ENCODE measurements around the gene PILRA.

Gene PILRA

DNA sequence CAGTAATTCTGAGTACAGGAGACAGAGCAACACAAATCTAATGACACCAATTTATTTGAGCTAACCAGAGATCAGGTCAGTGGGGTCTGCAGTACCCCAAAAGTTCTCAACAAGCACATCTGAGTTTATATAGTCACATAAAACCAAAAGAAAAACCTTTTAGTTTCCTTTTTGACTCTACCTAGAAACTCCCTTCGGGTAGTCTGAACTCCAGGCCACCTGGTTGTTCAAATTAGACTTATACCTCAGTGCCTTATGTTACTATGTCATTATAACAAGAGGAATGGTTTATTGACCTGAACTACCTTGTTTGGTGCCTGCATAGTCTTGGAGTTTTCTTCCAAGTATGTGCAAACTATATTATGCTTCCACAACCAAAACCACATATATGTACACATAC is 40.6 kb downstream of the PILRA start:
- no peak for DNase-seq

GRCh38 chr7:100415448-100415847 is 42.2 kb downstream of the PILRA start:
- DNase-seq, result no peak

DNA sequence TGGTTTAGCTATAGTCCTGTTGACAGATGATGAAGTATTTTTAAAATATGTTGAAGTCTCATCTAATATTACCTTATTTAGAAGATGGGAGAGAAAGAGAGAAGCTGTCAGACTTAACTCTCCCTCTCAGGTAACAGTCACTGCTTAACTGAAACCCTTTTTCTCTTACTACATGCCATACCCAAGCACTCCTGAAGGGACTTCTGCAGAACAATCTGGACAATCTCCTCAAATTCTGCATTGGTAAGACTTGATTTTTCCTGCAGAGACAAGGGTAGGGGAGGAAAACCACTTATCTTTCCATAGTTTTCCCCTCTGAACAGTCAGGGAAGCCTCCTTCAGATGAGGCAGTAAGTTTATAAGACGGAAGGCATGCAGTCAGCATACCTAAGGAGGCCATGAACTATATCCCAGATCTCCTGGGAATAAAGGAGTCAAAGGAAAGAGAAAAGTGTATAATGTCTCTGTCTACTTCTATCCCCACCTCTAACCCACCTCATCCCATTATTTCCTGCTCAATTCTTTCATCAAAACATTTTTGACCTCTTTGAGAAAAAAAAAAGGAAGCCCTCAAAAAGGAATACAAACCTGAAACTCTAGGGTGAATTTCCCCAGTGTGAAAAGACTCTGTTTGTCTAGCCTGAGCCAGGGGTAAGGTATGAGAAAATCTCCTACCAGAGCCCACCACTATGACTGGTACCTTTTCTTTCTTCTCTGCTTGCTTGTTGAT is 45.8 kb downstream of the PILRA start:
- DNase-seq, result no peak

- no peak for DNase-seq
Measured at GRCh38 chr7:100419660-100420226, 46.5 kb downstream of the PILRA start.

- no peak for DNase-seq
Measured at GRCh38 chr7:100423315-100423714, 50.0 kb downstream of the PILRA start.

DNA sequence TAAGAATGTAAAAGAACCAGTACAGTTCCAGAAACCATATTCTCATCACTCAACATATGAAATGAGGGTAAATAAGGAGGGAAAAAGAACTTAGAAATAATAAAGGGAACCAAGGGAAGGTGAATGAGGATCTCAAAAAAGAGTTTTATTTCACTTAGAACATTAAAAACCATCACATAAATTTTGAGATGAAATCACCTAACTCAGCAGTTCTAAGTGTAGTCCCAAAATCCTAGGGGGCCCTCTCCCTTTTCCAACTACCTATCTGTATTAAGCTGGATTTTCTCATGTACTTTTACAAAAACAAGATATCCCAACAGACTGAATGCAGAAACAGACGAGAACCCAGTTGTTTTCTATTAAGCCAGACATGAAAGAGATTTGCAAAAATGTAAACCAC is 52.1 kb downstream of the PILRA start:
- DNase-seq, result no peak

DNA sequence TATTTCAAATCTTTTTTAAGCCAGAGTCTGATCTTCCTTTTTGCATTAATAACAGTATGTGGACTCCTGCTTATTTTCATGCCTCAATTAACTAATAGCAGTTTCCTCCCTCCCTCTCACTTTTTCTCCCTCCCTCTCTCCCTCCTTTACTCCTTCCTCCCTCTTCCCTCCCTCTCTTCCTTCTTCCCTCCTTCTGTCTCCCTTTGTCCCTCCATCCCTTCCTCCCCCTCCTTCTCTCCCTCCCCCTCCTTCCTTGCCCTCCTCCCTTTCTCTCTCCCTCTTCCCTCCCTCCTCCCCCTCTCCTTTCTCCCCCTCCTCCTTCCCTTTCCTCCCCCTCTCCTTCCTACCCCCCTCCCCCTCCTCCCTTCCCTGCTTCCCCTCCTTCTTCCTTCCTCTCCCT is 53.2 kb downstream of the PILRA start:
- no peak for DNase-seq

- DNase-seq, result no peak
Measured at GRCh38 chr7:100427762-100428198, 54.5 kb downstream of the PILRA start.

DNA sequence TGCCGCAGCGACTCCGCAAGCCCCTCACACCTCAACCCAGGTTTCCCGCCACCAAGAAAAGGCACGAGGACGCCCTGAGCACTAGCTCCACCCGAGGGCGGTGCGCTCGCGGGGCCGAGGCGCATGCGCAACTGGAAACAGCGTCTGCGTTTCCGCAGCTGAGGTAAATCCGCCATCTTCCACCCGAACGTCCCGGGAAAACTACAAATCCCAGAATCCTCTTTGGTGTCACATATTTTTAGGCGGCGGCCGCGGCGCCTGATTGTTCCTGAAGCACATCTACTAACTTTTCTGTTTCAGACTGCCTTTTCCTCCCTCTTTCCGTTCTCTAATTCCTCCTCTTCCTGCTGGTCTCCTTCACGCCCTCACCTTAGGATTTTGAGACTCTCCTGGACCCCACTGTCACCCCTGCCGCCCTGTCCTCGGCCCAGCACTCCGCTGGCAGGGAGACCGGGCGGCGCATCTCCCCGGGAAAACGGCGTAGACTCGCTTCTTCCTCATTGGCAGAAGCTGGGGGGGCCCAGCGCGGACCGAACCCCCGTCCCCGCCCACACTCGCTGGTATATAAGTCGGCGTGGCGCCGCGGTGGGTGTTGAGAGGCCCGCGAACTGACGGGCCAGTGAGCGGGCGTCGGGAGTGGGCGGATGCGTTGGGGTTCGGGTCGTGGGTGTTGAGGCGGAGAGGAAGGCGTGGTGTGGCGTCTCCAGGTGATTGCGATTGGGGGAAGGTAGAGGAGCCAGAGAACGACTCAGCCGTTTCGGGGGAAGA is 55.1 kb downstream of the PILRA start, which contains the start of gene ZCWPW1:
Gene ZCWPW1 (minus strand): TSS at position 505 of the 768 bp plus-strand sequence. CDS start 8,054 bp downstream, outside the sequence.
- peak; percentile 91 for DNase-seq

DNA sequence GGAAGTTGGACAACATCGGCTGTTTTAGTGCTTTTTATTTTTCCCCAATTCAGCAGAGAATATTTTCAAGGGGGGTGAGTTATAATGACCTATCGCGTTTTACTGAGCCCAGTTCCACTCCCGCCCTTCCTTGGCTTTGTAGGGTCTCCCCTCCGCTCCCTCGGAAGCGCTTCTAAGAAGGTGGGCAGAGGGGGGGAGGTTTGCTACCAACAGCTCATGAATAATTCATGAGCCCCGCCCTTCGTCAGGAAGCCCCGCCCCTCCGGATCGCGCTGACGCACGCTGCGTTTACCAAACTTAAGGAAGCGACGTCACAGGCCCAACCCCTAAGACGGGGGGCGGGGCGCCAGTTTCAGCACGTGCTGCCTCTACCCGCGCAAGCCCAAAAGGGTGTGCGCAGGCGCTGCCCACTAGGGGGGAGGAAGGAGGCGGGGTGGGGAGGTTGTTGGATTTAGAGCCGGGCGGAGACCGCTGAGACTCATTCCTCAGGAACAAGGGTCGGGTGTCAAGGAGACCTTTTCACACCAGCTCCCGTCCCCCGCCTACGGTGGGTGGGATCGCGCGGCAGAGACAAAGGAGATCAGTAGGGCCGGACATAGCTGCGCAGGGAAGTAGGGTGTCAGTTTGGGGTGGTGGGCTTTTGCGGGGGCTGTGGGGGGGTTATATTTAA is 55.8 kb downstream of the PILRA start:
- peak; percentile 95 to 96 for DNase-seq

DNA sequence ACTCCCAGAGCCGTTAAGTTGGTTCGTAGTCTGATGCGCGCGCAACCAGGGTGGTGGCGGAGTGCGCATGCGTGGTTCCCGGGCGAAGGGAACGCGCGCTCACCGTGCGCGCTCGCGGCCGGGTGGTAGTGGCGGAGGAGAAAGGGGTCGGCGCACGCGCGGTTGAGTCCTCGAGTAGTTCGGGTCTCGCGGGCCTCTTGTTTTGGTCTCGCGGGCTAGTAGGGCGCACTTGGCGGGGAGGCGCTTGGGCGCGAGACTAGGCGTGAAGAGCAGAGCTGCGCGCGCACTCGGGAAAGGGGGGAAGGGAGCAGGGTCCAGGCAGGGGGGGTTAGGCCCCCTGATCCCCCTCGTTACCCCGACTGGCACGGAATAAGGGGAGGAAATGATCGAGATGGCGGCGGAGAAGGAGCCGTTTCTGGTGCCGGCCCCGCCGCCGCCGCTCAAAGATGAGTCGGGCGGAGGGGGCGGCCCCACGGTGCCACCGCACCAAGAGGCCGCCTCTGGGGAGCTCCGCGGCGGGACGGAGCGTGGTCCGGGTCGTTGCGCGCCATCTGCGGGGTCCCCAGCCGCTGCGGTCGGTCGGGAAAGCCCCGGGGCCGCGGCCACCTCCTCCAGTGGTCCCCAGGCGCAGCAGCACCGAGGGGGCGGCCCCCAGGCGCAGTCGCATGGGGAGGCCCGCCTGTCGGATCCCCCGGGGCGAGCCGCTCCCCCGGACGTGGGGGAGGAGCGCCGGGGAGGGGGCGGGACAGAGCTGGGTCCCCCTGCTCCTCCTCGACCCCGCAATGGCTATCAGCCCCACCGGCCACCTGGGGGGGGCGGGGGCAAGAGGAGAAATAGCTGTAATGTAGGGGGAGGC is 56.6 kb downstream of the PILRA start, which contains the start of gene MEPCE:
Gene MEPCE (plus strand): TSS at position 195 of the 856 bp plus-strand sequence. CDS start 188 bp downstream, at position 383.
- DNase-seq, result peak; percentile 92 to 97

DNA sequence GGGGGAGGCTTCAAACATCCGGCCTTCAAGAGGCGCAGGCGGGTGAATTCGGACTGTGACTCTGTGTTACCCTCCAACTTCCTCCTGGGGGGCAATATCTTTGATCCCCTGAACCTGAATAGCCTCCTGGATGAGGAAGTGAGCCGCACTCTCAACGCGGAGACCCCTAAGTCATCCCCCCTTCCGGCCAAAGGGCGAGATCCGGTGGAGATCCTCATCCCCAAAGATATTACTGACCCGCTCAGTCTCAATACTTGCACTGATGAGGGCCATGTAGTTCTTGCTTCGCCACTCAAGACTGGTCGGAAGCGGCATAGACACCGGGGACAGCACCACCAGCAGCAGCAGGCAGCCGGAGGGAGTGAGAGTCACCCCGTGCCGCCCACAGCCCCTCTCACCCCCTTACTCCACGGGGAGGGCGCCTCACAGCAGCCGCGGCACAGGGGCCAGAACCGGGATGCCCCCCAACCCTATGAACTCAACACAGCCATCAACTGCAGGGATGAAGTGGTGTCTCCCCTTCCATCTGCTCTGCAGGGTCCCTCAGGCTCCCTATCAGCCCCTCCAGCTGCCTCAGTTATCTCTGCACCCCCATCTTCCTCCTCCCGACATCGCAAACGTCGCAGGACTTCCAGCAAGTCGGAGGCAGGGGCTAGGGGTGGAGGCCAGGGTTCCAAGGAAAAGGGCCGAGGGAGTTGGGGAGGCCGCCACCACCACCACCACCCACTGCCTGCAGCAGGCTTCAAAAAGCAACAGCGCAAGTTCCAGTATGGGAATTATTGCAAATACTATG is 57.4 kb downstream of the PILRA start:
- no peak for DNase-seq

GRCh38 chr7:100431286-100431735 is 58.0 kb downstream of the PILRA start:
- no peak for DNase-seq

DNA sequence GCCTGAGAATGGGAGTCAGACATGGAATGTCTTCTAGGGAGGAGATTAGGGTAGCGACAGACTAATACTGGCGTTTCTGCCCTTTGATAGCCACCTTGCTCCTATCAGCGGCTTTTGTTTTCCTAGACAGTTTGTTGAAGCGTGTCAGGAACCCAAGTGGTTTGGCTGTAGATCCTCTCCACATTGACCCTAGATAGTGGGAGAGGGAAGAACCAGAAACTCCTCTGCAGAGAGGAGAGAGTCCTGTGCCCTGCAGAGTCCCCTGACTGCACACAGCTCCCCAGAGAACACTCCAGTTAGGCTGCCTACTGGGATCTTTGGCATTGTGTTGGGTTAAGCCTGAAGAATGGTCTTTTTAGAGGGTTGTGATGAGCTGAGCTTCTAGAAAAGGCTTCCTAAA is 58.8 kb downstream of the PILRA start:
- no peak for DNase-seq

DNA sequence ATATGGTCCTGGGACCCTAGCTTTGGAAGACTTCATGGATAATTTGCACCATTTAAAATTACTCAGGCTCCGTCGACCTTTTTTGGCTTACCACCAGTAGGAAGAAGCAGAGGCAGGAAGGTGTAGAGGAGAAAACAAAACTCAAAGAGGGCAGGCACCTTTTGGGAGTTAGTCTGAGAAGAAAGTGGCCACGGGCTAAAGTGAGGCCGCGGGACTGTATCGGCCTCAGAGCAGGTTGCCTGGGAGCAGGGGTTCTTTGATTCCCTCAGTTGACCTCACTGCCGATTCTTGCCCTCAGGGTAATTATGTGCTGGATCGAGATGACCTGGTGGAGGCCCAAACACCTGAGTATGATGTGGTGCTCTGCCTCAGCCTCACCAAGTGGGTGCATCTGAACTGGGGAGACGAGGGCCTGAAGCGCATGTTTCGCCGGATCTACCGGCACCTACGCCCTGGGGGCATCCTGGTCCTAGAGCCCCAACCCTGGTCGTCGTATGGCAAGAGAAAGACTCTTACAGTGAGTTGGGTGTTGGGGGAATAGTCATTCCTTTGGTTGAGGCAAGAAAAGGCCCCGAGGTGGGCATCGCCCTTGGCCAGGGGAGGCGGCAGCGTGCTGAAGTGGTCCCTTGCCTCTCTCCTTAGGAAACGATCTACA is 59.5 kb downstream of the PILRA start:
- no peak for DNase-seq

DNA sequence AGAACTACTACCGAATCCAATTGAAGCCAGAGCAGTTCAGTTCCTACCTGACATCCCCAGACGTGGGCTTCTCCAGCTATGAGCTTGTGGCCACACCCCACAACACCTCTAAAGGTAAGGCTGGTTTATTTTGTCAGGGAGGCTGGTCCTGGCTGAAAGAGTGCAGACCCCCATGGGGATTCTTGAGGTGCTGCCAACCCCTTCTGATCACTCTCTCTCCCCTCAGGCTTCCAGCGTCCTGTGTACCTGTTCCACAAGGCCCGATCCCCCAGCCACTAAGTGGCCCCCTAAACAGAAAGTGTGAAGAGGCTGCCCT is 59.9 kb downstream of the PILRA start:
- DNase-seq, result no peak

- no peak for DNase-seq
Measured at GRCh38 chr7:100433592-100434296, 60.5 kb downstream of the PILRA start.

GRCh38 chr7:100434297-100435144 is 61.2 kb downstream of the PILRA start:
- DNase-seq, result no peak

All from SHP77 (cell line).